IMR-90 (cell line): ENCODE results near the gene TTLL11. TPM values are rescaled to one million over a fixed set of nuclear protein-coding genes. Genes with fewer than 3 reads are reported as not detected.

Experiments used
- ATAC-seq: fragments of 200-7000 bp; cut with Tn5 transposase; 2 replicates; pipeline ENCODE4 v1.9.1; 2020; ENCODE audit warnings: low read depth, mild to moderate bottlenecking, moderate library complexity
- BruUV-seq: library from RNA; stranded (reverse); fragments of 400-500 nt; replicated peaks from 2 replicates; lab custom pipeline; 2021; lab: Mats Ljungman, UMichigan
- CTCF ChIA-PET: fragments of 300-600 bp; formaldehyde crosslinking; extraction: SDS; loops from one replicate; lab custom pipeline; 2021; ENCODE audit warnings: antibody characterized with exemption; lab: Yijun Ruan, JAX
- POLR2A ChIA-PET: fragments of 300-600 bp; sonication (Branson Sonifier 250); formaldehyde crosslinking; loops from one replicate; lab custom pipeline; 2022; ENCODE audit warnings: antibody characterized with exemption; ENCODE audit not compliant: unreplicated experiment; lab: Charles Lee
- DNase-seq: peaks from one replicate; pipeline ENCODE4 v3.0.0; 2013
- H2AFZ ChIP-seq: replicated peaks from 2 replicates; pipeline ENCODE3; 2013; ENCODE audit warnings: low read length, mild to moderate bottlenecking; ENCODE audit not compliant: poor library complexity
- H2AK5ac ChIP-seq: 2 replicates; pipeline ENCODE4 v1.6.1; 2013; ENCODE audit warnings: low read depth, low read length, inconsistent platforms
- H2AK9ac ChIP-seq: replicated peaks from 2 replicates; pipeline ENCODE3; 2013; ENCODE audit warnings: mild to moderate bottlenecking, low read depth, low read length, moderate library complexity; ENCODE audit not compliant: poor library complexity
- H2BK120ac ChIP-seq: 2 replicates; pipeline ENCODE4 v1.6.1; 2013; ENCODE audit warnings: low read depth, low read length, inconsistent platforms
- H2BK15ac ChIP-seq: 3 replicates; pipeline ENCODE4 v1.6.1; 2013; ENCODE audit warnings: low read depth, low read length, inconsistent platforms
- H2BK20ac ChIP-seq: 2 replicates; pipeline ENCODE4 v1.6.1; 2013; ENCODE audit warnings: low read depth, mild to moderate bottlenecking, inconsistent platforms, low read length, moderate library complexity
- H2BK5ac ChIP-seq: 2 replicates; pipeline ENCODE4 v1.6.1; 2013; ENCODE audit warnings: mild to moderate bottlenecking, low read depth, low read length, inconsistent platforms; ENCODE audit not compliant: poor library complexity, severe bottlenecking
- H3K14ac ChIP-seq: replicated peaks from 2 replicates; pipeline ENCODE4 v1.6.1; 2013; ENCODE audit warnings: low read depth, low read length, inconsistent platforms
- H3K18ac ChIP-seq: 2 replicates; pipeline ENCODE4 v1.6.1; 2013; ENCODE audit warnings: low read depth, low read length, control low read depth
- H3K23ac ChIP-seq: 2 replicates; pipeline ENCODE4 v1.6.1; 2013; ENCODE audit warnings: low read depth, low read length, inconsistent platforms
- H3K27ac ChIP-seq: 2 replicates; pipeline ENCODE4 v1.5.1; 2013; ENCODE audit warnings: mild to moderate bottlenecking, control low read depth, low read length; ENCODE audit not compliant: insufficient read depth
- H3K27me3 ChIP-seq: 2 replicates; pipeline ENCODE4 v1.6.1; 2013; ENCODE audit warnings: low read length; ENCODE audit not compliant: control insufficient read depth, insufficient read depth
- H3K36me3 ChIP-seq: 2 replicates; pipeline ENCODE4 v1.6.1; 2013; ENCODE audit warnings: low read length, mixed read lengths; ENCODE audit not compliant: control insufficient read depth, insufficient read depth
- H3K4ac ChIP-seq: 2 replicates; pipeline ENCODE4 v1.6.1; 2013; ENCODE audit warnings: low read depth, low read length, inconsistent platforms
- H3K4me1 ChIP-seq: 2 replicates; pipeline ENCODE4 v1.6.1; 2013; ENCODE audit warnings: low read length, mixed read lengths; ENCODE audit not compliant: control insufficient read depth, insufficient read depth
- H3K4me2 ChIP-seq: 2 replicates; pipeline ENCODE4 v1.6.1; 2013; ENCODE audit warnings: low read depth, mild to moderate bottlenecking, control low read depth, low read length, moderate library complexity
- H3K4me3 ChIP-seq: 2 replicates; pipeline ENCODE4 v1.5.1; 2013; ENCODE audit warnings: low read depth, mild to moderate bottlenecking, control low read depth, low read length, moderate library complexity; ENCODE audit not compliant: insufficient read depth
- H3K56ac ChIP-seq: 2 replicates; pipeline ENCODE4 v1.6.1; 2013; ENCODE audit warnings: low read length, inconsistent platforms; ENCODE audit not compliant: insufficient read depth; ENCODE audit errors: extremely low read depth
- H3K79me1 ChIP-seq, 2 experiments: 2 replicates each; pipeline ENCODE4 v1.6.1; 2013; ENCODE audit warnings: low read length in 2 of 2, inconsistent platforms in 1 of 2, low read depth in 1 of 2
- H3K9ac ChIP-seq: 2 replicates; pipeline ENCODE4 v1.6.1; 2013; ENCODE audit warnings: low read depth, low read length, control low read depth
- H3K9me1 ChIP-seq: 2 replicates; pipeline ENCODE4 v1.6.1; 2013; ENCODE audit warnings: low read length, inconsistent platforms; ENCODE audit not compliant: insufficient read depth
- H3K9me3 ChIP-seq: 2 replicates; pipeline ENCODE4 v1.6.1; 2013; ENCODE audit warnings: low read length; ENCODE audit not compliant: control insufficient read depth, insufficient read depth
- H4K20me1 ChIP-seq: 2 replicates; pipeline ENCODE4 v1.6.1; 2013; ENCODE audit warnings: low read length, inconsistent platforms; ENCODE audit not compliant: insufficient read depth
- H4K5ac ChIP-seq: 2 replicates; pipeline ENCODE4 v1.6.1; 2013; ENCODE audit warnings: mild to moderate bottlenecking, low read depth, low read length, control low read depth
- H4K8ac ChIP-seq, 2 experiments: 2 replicates each; pipeline ENCODE4 v1.6.1; 2013; ENCODE audit warnings: low read depth in 2 of 2, low read length in 2 of 2, control low read depth in 1 of 2, inconsistent platforms in 1 of 2
- H4K91ac ChIP-seq: 2 replicates; pipeline ENCODE4 v1.6.1; 2013; ENCODE audit warnings: low read depth, low read length, inconsistent platforms; ENCODE audit not compliant: insufficient read depth
- BHLHE40 ChIP-seq: fragments of 150-350 bp; IDR thresholded peaks from 2 replicates; pipeline ENCODE4 v1.6.1; 2016; ENCODE audit warnings: mild to moderate bottlenecking, low read depth, low read length
- CEBPB ChIP-seq: IDR thresholded peaks from 2 replicates; pipeline ENCODE4 v1.6.1; 2012; ENCODE audit warnings: low read depth, low read length, improper control_type of control experiment
- CTCF ChIP-seq: conservative IDR thresholded peaks from 2 replicates; pipeline ENCODE4 v1.5.1; 2012; ENCODE audit warnings: mild to moderate bottlenecking, low read depth, low read length, improper control_type of control experiment
- ELK1 ChIP-seq: fragments of 150-350 bp; IDR thresholded peaks from 2 replicates; pipeline ENCODE4 v1.6.1; 2016; ENCODE audit warnings: low read depth, mild to moderate bottlenecking, low read length, moderate library complexity, borderline replicate concordance
- FOS ChIP-seq: fragments of 150-350 bp; IDR thresholded peaks from 2 replicates; pipeline ENCODE4 v1.6.1; 2016; ENCODE audit warnings: low read depth, low read length
- MAFK ChIP-seq: IDR thresholded peaks from 2 replicates; pipeline ENCODE4 v1.6.1; 2012; ENCODE audit warnings: low read depth, low read length, improper control_type of control experiment
- MXI1 ChIP-seq: IDR thresholded peaks from 2 replicates; pipeline ENCODE4 v1.6.1; 2012; ENCODE audit warnings: low read depth, mild to moderate bottlenecking, low read length, moderate library complexity, borderline replicate concordance
- NFE2L2 ChIP-seq: fragments of 150-350 bp; IDR thresholded peaks from 2 replicates; pipeline ENCODE4 v1.6.1; 2016; ENCODE audit warnings: low read depth, mild to moderate bottlenecking, low read length
- POLR2A ChIP-seq: IDR thresholded peaks from 2 replicates; pipeline ENCODE4 v1.6.1; 2012; ENCODE audit warnings: mild to moderate bottlenecking, low read depth, low read length
- RAD21 ChIP-seq: IDR thresholded peaks from 2 replicates; pipeline ENCODE4 v1.6.1; 2012; ENCODE audit warnings: low read length, improper control_type of control experiment
- RCOR1 ChIP-seq: IDR thresholded peaks from 2 replicates; pipeline ENCODE4 v1.6.1; 2012; ENCODE audit warnings: mild to moderate bottlenecking, low read length, improper control_type of control experiment; ENCODE audit not compliant: insufficient replicate concordance
- RFX5 ChIP-seq: IDR thresholded peaks from 2 replicates; pipeline ENCODE4 v1.8.0; 2012; ENCODE audit warnings: low read depth, mild to moderate bottlenecking, low read length, moderate library complexity
- SMC3 ChIP-seq: fragments of 150-350 bp; IDR thresholded peaks from 2 replicates; pipeline ENCODE4 v1.6.1; 2016; ENCODE audit warnings: low read depth, mild to moderate bottlenecking, antibody characterized with exemption, low read length, moderate library complexity
- USF2 ChIP-seq: fragments of 150-350 bp; IDR thresholded peaks from 2 replicates; pipeline ENCODE4 v1.6.1; 2017; ENCODE audit warnings: mild to moderate bottlenecking, antibody characterized with exemption, low read length, low read depth
- WGBS, 2 experiments: methylation state at CpG; one replicate each; pipeline versions ENCODE4 v1.1.5 to v1.1.7; 2013; ENCODE audit warnings: missing lambda C conversion rate in 2 of 2; ENCODE audit not compliant: insufficient read length in 1 of 2; ENCODE audit errors: extremely low coverage in 2 of 2; 5-methylcytosine and 5-hydroxymethylcytosine counted together
- dilution Hi-C: fragments of 300-500 bp; cut with HindIII; formaldehyde crosslinking; loops from one replicate; pipeline ENCODE4 v1.14.3; 2018; ENCODE audit warnings: low sequenced_read_pairs; ENCODE audit not compliant: unreplicated experiment
- in situ Hi-C: fragments of 300-500 bp; cut with MboI; formaldehyde crosslinking; loops from 3 replicates; pipeline ENCODE4 v1.14.3; 2019; ENCODE audit warnings: low sequenced_read_pairs, inconsistent platforms, mixed read lengths
- intact Hi-C: fragments of 100-400 bp; cut with micrococcal nuclease; formaldehyde crosslinking; loops from 2 replicates; pipeline ENCODE4 v1.10.0; 2022
- polyA plus RNA-seq, 3 experiments: library from polyadenylated mRNA; depleted of rRNA; stranded (reverse); fragments of >200 nt; gene quantifications; 2 replicates each; pipeline ENCODE4 v1.2.3, GENCODE V29; 2012; ENCODE audit warnings: low replicate concordance in 1 of 3
- total RNA-seq: library from RNA; depleted of rRNA; stranded (reverse); fragments of >200 nt; gene quantifications from 2 replicates; pipeline ENCODE4 v1.2.3, GENCODE V29; 2012

Gene TTLL11
- total and polyA plus RNA-seq, 2 of the 4 experiments (the other 2 are of a cell fraction): 2.0 to 4.6 TPM

- H3K79me1 ChIP-seq: no peaks in the 10 kb centered on the region
- H2AFZ ChIP-seq: no peak overlapping the region
- no peak overlapping the region for H4K8ac ChIP-seq
- dilution Hi-C loops: no loop called here
- H3K9me1 ChIP-seq: peaks cover 11% of the 10 kb centered on the region
- H3K56ac ChIP-seq: no peak overlapping the region
- no TSS peak for BruUV-seq
- H2BK20ac ChIP-seq: no peak overlapping the region; the same call in 1 of the 2 replicates
- no peak overlapping the region for H3K23ac ChIP-seq
- intact Hi-C loops: no loop called here
- DNase-seq: peak; percentile 89
- POLR2A ChIA-PET: no interaction called here
- H2BK15ac ChIP-seq: peak overlapping the region; percentile 54; the same call in 1 of the 3 replicates
- peaks cover 7% of the 10 kb centered on the region; the same call in 1 of the 2 replicates for H3K27me3 ChIP-seq
- ATAC-seq: peak; percentile 99
- no peak overlapping the region for H3K4me3 ChIP-seq
- in situ Hi-C loops: no loop called here
- H2AK9ac ChIP-seq: no peak overlapping the region
- 68% methylated on average over 9 of the region's 13 CpGs; no CpG with 5 or more reads in 1 of the 2 experiments for WGBS, 2 experiments
- H3K27ac ChIP-seq: no peak overlapping the region
- H2AK5ac ChIP-seq: peak overlapping the region; percentile 75
- no peaks in the 10 kb centered on the region for H3K9me3 ChIP-seq
- H3K9ac ChIP-seq: no peak overlapping the region
- CTCF ChIA-PET: interaction anchor here (0.8 kb wide), 1 partner anchor 30 kb away, joined by 6 read pairs; no protein-coding TSS in a partner anchor
- H3K36me3 ChIP-seq: no peaks in the 10 kb centered on the region
- no peak overlapping the region; the same call in 1 of the 2 replicates for H3K4ac ChIP-seq
- H3K14ac ChIP-seq: 0 out of 2 replicates have a peak overlapping the region, but pooled peaks have one; percentile 38
- H4K5ac ChIP-seq: no peak overlapping the region
- 0 out of 2 replicates have a peak overlapping the region, but pooled peaks have one; percentile 20 for H4K91ac ChIP-seq
- H2BK120ac ChIP-seq: peak overlapping the region; percentile 55
- peaks cover 3% of the 10 kb centered on the region; the same call in 1 of the 2 replicates for H4K20me1 ChIP-seq
- no peak overlapping the region for H3K18ac ChIP-seq
- no peak overlapping the region for H2BK5ac ChIP-seq
- peak overlapping the region; percentile 38 for H3K4me2 ChIP-seq
- peaks cover 9% of the 10 kb centered on the region for H3K4me1 ChIP-seq
- TF ChIP-seq MXI1 (no peak), SMC3 (peak; percentile 26; the same call in 1 of the 2 replicates), NFE2L2 (no peak), USF2 (no peak), CEBPB (0 out of 2 replicates have a peak, but pooled peaks have one; percentile 0), FOS (peak; percentile 65; the same call in 1 of the 2 replicates), POLR2A (no peak), CTCF (no peak), RAD21 (peak; percentile 25), RCOR1 (peak; percentile 51), MAFK (no peak), ELK1 (no peak), BHLHE40 (no peak; the same call in 1 of the 2 replicates), RFX5 (no peak)
Observed at GRCh38 chr9:121876658-121877271, 216.3 kb downstream of the TTLL11 start.
